Hindlimb muscle (tissue), 1 donor: ENCODE measurements around the gene GGT1. TPM values are rescaled to one million over a fixed set of nuclear protein-coding genes. Genes with fewer than 3 reads are reported as not detected.
"Not testable (repeated sequence)": the region's sequence is repeated elsewhere in the genome, so short reads cannot be mapped to it uniquely, and the experiment has no call there.

Experiments used
- DNase-seq: peaks from one replicate; pipeline ENCODE4 v3.0.0-alpha.2; 2013
- polyA plus RNA-seq: library from polyadenylated mRNA; unstranded; fragments of 120-200 nt; gene quantifications from one replicate; pipeline ENCODE4 v1.2.1, GENCODE V29; 2013; ENCODE audit not compliant: insufficient read length

GGT1 gene
- 3.9 TPM for polyA plus RNA-seq

GRCh38 chr22:24602847-24603769, at the start of gene GGT1:
GGT1 (plus strand) TSS chr22:24603193; CDS start chr22:24611082, 7,889 bp downstream.
- DNase-seq: not testable (repeated sequence)

- peak; percentile 22 for DNase-seq
These were observed 49.2 kb upstream of the GGT1 start for GRCh38 chr22:24553597-24554312.

GRCh38 chr22:24554313-24555164, 48.5 kb upstream of the GGT1 start, which contains the start of gene GUCD1:
GUCD1 (minus strand) TSS chr22:24555138; CDS start chr22:24554991, 147 bp downstream.
- DNase-seq: peak; percentile 47

- peak; percentile 99 for DNase-seq
These were observed 47.6 kb upstream of the GGT1 start, which contains the start of gene SNRPD3 for GRCh38 chr22:24555165-24556039. SNRPD3 (plus strand) TSS chr22:24555999; CDS start chr22:24557675, 1,676 bp downstream.

- DNase-seq: no peak
These were observed 43.5 kb upstream of the GGT1 start for GRCh38 chr22:24559471-24559870.

- no peak for DNase-seq
These were observed 39.7 kb upstream of the GGT1 start for GRCh38 chr22:24563246-24563645.

- DNase-seq: no peak
These were observed 38.5 kb upstream of the GGT1 start for GRCh38 chr22:24564376-24565058.

- DNase-seq: no peak
These were observed 37.9 kb upstream of the GGT1 start for GRCh38 chr22:24565077-24565476.

- DNase-seq: no peak
These were observed 36.0 kb upstream of the GGT1 start for GRCh38 chr22:24566899-24567511.

- no peak for DNase-seq
These were observed 35.3 kb upstream of the GGT1 start for GRCh38 chr22:24567668-24568067.

- DNase-seq: no peak
These were observed 31.7 kb upstream of the GGT1 start for GRCh38 chr22:24571266-24571665.

GRCh38 chr22:24576778-24577177, 26.2 kb upstream of the GGT1 start:
- no peak for DNase-seq

GRCh38 chr22:24578355-24579257, 24.4 kb upstream of the GGT1 start:
- DNase-seq: no peak

GRCh38 chr22:24579258-24579601, 23.8 kb upstream of the GGT1 start:
- no peak for DNase-seq

- DNase-seq: no peak
These were observed 22.7 kb upstream of the GGT1 start for GRCh38 chr22:24580276-24580675.

- no peak for DNase-seq
These were observed 20.8 kb upstream of the GGT1 start for GRCh38 chr22:24582056-24582814.

- no peak for DNase-seq
These were observed 19.5 kb upstream of the GGT1 start for GRCh38 chr22:24583221-24584165.
